Measurements from ENCODE around the gene SLC41A2. TPM values are rescaled to one million over a fixed set of nuclear protein-coding genes. Genes with fewer than 3 reads are reported as not detected.

Gene SLC41A2
- total and polyA plus RNA-seq, 2 of the 4 experiments (the other 2 are of a cell fraction): 1.5 to 6.8 TPM

DNA sequence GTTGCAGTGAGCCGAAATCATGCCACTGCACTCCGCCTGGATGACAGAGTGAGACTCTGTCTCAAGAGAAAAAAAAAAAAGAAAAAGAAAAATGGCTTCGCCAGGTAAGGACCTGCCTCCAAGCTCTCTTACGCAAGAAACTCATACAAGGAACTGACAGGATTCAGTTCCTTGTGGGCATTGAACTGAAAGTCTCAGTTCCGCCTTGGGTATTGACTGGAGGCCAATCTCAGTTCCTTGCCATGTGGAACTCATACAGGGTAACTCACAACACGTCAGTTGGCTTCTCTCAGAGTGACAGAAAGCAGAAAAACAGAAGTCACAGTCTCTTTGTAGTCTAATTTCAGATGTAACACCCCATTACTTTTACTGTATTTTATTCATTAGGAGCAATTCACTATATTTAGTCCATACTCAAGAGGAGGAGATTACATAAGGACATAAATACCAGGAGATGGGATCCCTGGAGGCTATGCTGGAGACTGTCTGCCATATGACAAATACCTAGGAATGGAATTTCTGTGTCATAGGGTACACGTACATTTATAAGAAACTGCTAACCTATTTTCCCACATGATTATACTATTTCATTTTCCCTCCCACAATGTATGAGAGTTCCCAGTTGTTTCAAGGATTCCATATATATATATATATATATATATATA lies 16.7 kb upstream of the SLC41A2 start:
- no peaks in the 10 kb centered on the region for H4K20me1 ChIP-seq (ENCODE audit: insufficient read depth, low read length)
- DNase-seq: peak; percentile 53
- H3K56ac ChIP-seq (ENCODE audit: extremely low read depth, insufficient read depth, low read length): no peak overlapping the region
- no peak overlapping the region for H3K4ac ChIP-seq (ENCODE audit: low read depth, low read length)
- H2AK9ac ChIP-seq (replicated peaks; ENCODE audit: low read depth, low read length, poor library complexity): no peak overlapping the region
- H3K23ac ChIP-seq (ENCODE audit: low read depth, low read length): no peak overlapping the region
- no peak overlapping the region for H2AFZ ChIP-seq (replicated peaks; ENCODE audit: low read length, poor library complexity)
- no peak overlapping the region for H3K27ac ChIP-seq (ENCODE audit: insufficient read depth, low read length)
- no peaks in the 10 kb centered on the region for H3K79me1 ChIP-seq (ENCODE audit: low read depth in 1 of 2, low read length in 2 of 2)
- H3K9ac ChIP-seq (ENCODE audit: low read depth, low read length): no peak overlapping the region
- H2BK5ac ChIP-seq (ENCODE audit: low read depth, low read length, poor library complexity, severe bottlenecking): no peak overlapping the region
- H3K14ac ChIP-seq (replicated peaks; ENCODE audit: low read depth, low read length): no peak overlapping the region
- no peaks in the 10 kb centered on the region for H3K4me1 ChIP-seq (ENCODE audit: control insufficient read depth, insufficient read depth, low read length)
- BruUV-seq (replicated peaks): no TSS peak
- POLR2A ChIA-PET (ENCODE audit: unreplicated experiment): no interaction called here
- H3K36me3 ChIP-seq (ENCODE audit: control insufficient read depth, insufficient read depth, low read length): no peaks in the 10 kb centered on the region
- no peak overlapping the region for H4K8ac ChIP-seq (ENCODE audit: low read depth in 2 of 2, low read length in 2 of 2)
- WGBS, 2 experiments (ENCODE audit: extremely low coverage in 2 of 2, insufficient read length in 1 of 2): no CpG with 5 or more reads among the region's 7 CpGs
- H3K4me2 ChIP-seq (ENCODE audit: low read depth, low read length): no peak overlapping the region
- H3K27me3 ChIP-seq (ENCODE audit: control insufficient read depth, insufficient read depth, low read length): no peaks in the 10 kb centered on the region; the same call in 1 of the 2 replicates
- 0 out of 2 replicates have a peak, but pooled peaks cover 3% of the 10 kb centered on the region for H3K9me1 ChIP-seq (ENCODE audit: insufficient read depth, low read length)
- no peak overlapping the region for H4K91ac ChIP-seq (ENCODE audit: insufficient read depth, low read depth, low read length)
- H3K9me3 ChIP-seq (ENCODE audit: control insufficient read depth, insufficient read depth, low read length): no peaks in the 10 kb centered on the region
- CTCF ChIA-PET: no interaction called here
- no peak overlapping the region for H2BK15ac ChIP-seq (ENCODE audit: low read depth, low read length)
- no peak overlapping the region for H4K5ac ChIP-seq (ENCODE audit: low read depth, low read length)
- H2BK120ac ChIP-seq (ENCODE audit: low read depth, low read length): no peak overlapping the region
- H3K18ac ChIP-seq (ENCODE audit: low read depth, low read length): no peak overlapping the region
- in situ Hi-C loops (cut with MboI; ENCODE audit: low sequenced_read_pairs): no loop called here
- H2BK20ac ChIP-seq (ENCODE audit: low read depth, low read length): no peak overlapping the region
- intact Hi-C loops (cut with micrococcal nuclease): no loop called here
- H2AK5ac ChIP-seq (ENCODE audit: low read depth, low read length): no peak overlapping the region; the same call in 1 of the 2 replicates
- dilution Hi-C loops (cut with HindIII; ENCODE audit: low sequenced_read_pairs, unreplicated experiment): no loop called here
- no peak overlapping the region for H3K4me3 ChIP-seq (ENCODE audit: insufficient read depth, low read depth, low read length)
- ATAC-seq (ENCODE audit: low read depth): no peak
- TF ChIP-seq, protein P1, sequence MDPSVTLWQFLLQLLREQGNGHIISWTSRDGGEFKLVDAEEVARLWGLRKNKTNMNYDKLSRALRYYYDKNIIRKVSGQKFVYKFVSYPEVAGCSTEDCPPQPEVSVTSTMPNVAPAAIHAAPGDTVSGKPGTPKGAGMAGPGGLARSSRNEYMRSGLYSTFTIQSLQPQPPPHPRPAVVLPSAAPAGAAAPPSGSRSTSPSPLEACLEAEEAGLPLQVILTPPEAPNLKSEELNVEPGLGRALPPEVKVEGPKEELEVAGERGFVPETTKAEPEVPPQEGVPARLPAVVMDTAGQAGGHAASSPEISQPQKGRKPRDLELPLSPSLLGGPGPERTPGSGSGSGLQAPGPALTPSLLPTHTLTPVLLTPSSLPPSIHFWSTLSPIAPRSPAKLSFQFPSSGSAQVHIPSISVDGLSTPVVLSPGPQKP (IDR thresholded peaks at IDR 0.05; ENCODE audit: borderline replicate concordance, low read depth, low read length): no peak
- TF ChIP-seq RAD21 (IDR thresholded peaks at IDR 0.05; ENCODE audit: low read length): no peak
- TF ChIP-seq, protein P2, sequence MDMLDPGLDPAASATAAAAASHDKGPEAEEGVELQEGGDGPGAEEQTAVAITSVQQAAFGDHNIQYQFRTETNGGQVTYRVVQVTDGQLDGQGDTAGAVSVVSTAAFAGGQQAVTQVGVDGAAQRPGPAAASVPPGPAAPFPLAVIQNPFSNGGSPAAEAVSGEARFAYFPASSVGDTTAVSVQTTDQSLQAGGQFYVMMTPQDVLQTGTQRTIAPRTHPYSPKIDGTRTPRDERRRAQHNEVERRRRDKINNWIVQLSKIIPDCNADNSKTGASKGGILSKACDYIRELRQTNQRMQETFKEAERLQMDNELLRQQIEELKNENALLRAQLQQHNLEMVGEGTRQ (IDR thresholded peaks at IDR 0.05; ENCODE audit: low read depth, low read length): no peak
- TF ChIP-seq CHD1 (IDR thresholded peaks at IDR 0.05; ENCODE audit: low read depth, low read length): no peak
- no peak for TF ChIP-seq MAFK (IDR thresholded peaks at IDR 0.05; ENCODE audit: low read depth, low read length)
- TF ChIP-seq, protein P3, sequence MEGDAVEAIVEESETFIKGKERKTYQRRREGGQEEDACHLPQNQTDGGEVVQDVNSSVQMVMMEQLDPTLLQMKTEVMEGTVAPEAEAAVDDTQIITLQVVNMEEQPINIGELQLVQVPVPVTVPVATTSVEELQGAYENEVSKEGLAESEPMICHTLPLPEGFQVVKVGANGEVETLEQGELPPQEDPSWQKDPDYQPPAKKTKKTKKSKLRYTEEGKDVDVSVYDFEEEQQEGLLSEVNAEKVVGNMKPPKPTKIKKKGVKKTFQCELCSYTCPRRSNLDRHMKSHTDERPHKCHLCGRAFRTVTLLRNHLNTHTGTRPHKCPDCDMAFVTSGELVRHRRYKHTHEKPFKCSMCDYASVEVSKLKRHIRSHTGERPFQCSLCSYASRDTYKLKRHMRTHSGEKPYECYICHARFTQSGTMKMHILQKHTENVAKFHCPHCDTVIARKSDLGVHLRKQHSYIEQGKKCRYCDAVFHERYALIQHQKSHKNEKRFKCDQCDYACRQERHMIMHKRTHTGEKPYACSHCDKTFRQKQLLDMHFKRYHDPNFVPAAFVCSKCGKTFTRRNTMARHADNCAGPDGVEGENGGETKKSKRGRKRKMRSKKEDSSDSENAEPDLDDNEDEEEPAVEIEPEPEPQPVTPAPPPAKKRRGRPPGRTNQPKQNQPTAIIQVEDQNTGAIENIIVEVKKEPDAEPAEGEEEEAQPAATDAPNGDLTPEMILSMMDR (conservative IDR thresholded peaks at IDR 0.05; ENCODE audit: low read depth, low read length): no peak
- TF ChIP-seq BHLHE40 (IDR thresholded peaks at IDR 0.05; ENCODE audit: low read depth, low read length): no peak
- no peak for TF ChIP-seq CEBPB (IDR thresholded peaks at IDR 0.05; ENCODE audit: low read depth, low read length)
- no peak for TF ChIP-seq SMC3 (IDR thresholded peaks at IDR 0.05; ENCODE audit: low read depth, low read length)
- no peak for TF ChIP-seq RCOR1 (IDR thresholded peaks at IDR 0.05; ENCODE audit: insufficient replicate concordance, low read length)
- TF ChIP-seq POLR2A (IDR thresholded peaks at IDR 0.05; ENCODE audit: low read depth, low read length): no peak
- TF ChIP-seq RFX5 (IDR thresholded peaks at IDR 0.05; ENCODE audit: low read depth, low read length): no peak
- TF ChIP-seq MXI1 (IDR thresholded peaks at IDR 0.05; ENCODE audit: borderline replicate concordance, low read depth, low read length): no peak
- TF ChIP-seq NFE2L2 (IDR thresholded peaks at IDR 0.05; ENCODE audit: low read depth, low read length): no peak
- TF ChIP-seq MAZ (IDR thresholded peaks at IDR 0.05; ENCODE audit: borderline replicate concordance, low read depth, low read length): no peak
- TF ChIP-seq FOS (IDR thresholded peaks at IDR 0.05; ENCODE audit: low read depth, low read length): no peak
